Measurements from ENCODE around the gene KIF2A. TPM values are rescaled to one million over a fixed set of nuclear protein-coding genes. Genes with fewer than 3 reads are reported as not detected.

The KIF2A gene
- total RNA-seq, 1 donor from 2014 or later = 72.1 TPM

GRCh38 chr5:62374090-62374489 lies 68.1 kb downstream of the KIF2A start:
- no peak for DNase-seq (ENCODE audit: low read depth, low spot score)

- DNase-seq (ENCODE audit: low read depth, low spot score) = no peak
Measured at GRCh38 chr5:62375627-62376026, 69.6 kb downstream of the KIF2A start.

DNA sequence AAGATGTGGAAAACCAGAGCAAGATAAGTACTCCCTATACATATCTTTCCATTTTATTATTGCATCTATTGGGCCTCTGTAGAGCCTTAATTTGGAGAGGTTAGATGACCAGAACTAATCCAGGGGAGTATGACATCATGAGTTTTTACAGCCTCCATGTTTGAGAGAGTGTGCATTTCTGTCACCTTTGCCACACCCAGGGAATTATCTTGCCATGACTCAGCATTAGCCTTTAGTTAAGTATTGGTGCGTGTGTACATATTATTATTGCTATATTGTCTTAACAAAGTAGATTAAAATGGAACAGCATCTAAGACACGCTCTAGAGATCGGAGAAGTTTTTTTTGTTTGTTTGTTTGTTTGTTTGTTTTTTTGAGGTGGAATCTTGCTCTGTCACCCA lies 70.1 kb downstream of the KIF2A start:
- DNase-seq (ENCODE audit: low read depth, low spot score) = no peak

- no peak for DNase-seq (ENCODE audit: low read depth, low spot score)
Measured at GRCh38 chr5:62385131-62385530, 79.1 kb downstream of the KIF2A start.

GRCh38 chr5:62385816-62386400 lies 79.9 kb downstream of the KIF2A start:
- DNase-seq (ENCODE audit: low read depth, low spot score) = no peak

GRCh38 chr5:62386824-62387223 lies 80.8 kb downstream of the KIF2A start:
- no peak for DNase-seq (ENCODE audit: low read depth, low spot score)

GRCh38 chr5:62395210-62395950 lies 89.4 kb downstream of the KIF2A start:
- no peak for DNase-seq (ENCODE audit: low read depth, low spot score)

- DNase-seq (ENCODE audit: low read depth, low spot score) = peak; percentile 93
Measured at GRCh38 chr5:62403411-62404250, 97.6 kb downstream of the KIF2A start, which contains the start of gene DIMT1. Gene DIMT1 (minus strand): TSS chr5:62403905. CDS start chr5:62403772, 133 bp downstream.

- DNase-seq (ENCODE audit: low read depth, low spot score) = peak; percentile 95
Measured at GRCh38 chr5:62412549-62413329, 106.7 kb downstream of the KIF2A start, which contains the start of gene IPO11. Gene IPO11 (plus strand): TSS chr5:62412763. CDS start chr5:62437280, 24,517 bp downstream.

- no peak for DNase-seq (ENCODE audit: low read depth, low spot score)
Measured at GRCh38 chr5:62413711-62414110, 107.7 kb downstream of the KIF2A start.

DNA sequence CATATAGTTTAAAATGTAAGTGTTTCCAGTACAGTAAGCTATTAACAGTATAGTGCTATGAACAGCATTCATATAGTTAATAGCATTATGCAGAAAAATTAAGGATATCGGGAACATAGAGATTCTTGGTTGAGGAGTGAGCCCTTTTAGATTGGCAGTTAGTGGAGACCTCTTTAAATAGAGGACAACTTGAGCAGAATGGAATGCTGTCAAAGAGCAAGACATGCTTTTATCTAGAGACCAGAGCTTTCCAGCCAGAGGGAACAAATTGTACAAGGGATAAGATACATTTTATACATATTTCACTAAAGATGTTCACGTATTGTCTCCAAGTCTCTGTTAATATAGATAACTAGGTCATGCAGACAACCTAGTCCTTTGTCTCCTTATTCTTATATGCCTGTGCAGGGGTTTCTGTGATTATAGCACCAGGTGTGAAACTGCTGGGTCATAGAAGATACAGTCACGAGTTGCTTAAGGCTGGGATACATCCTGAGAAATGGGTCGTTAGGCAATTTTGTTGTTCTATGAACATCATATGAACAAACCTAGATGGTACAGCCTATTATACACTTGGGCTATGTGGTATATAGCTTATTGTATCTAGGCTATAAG lies 112.6 kb downstream of the KIF2A start:
- DNase-seq (ENCODE audit: low read depth, low spot score) = no peak

GRCh38 chr5:62419609-62420008 lies 113.6 kb downstream of the KIF2A start:
- DNase-seq (ENCODE audit: low read depth, low spot score) = no peak

GRCh38 chr5:62421414-62421813 lies 115.4 kb downstream of the KIF2A start:
- DNase-seq (ENCODE audit: low read depth, low spot score) = no peak

DNA sequence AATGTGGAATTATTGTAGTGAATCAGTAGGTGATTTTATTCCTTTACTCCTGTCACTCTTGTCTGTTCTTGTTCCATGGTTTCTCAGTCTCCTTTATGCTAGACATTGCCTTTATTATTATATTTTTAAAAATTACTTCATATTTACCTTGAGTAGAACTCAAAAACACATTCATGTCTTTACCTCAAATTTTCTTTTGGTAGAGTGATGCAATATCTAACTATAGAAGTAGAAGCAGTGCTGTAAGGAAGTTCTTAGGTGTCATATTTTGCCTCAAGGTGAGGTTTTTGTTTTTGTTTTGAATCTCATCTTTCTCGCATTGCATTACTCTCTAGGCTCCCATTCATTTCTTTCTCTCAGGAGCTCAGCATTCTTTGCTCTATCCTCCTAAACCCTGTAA lies 118.8 kb downstream of the KIF2A start:
- DNase-seq (ENCODE audit: low read depth, low spot score) = no peak

GRCh38 chr5:62431735-62432620 lies 126.0 kb downstream of the KIF2A start:
- no peak for DNase-seq (ENCODE audit: low read depth, low spot score)

DNA sequence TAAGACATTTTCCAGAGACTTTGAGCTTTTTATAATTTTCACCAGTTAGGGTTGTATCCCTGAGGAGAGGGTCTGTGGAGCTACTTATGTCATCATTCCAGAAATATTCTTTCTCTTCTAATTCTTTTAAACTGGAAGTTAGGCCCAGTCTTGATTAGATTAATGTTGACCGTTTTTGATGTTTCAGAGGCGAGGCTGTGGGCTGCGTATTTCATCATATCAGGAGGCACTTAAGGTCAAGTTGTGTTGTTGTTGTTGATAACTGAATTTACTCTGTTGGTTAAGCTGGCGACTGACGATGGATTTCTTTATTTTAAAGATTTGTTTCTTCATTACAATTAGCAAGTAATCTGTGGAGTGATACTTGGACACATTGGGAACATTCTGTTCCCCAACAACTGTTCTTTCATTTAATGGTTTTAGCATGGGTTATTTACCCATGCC lies 126.6 kb downstream of the KIF2A start:
- DNase-seq (ENCODE audit: low read depth, low spot score) = no peak

Measured in pulmonary artery endothelial cell (primary cell).